Neural cell (in vitro differentiated cells): Measurements from ENCODE around the gene ZIK1. TPM values are rescaled to one million over a fixed set of nuclear protein-coding genes. Genes with fewer than 3 reads are reported as not detected.
A peak's percentile ranks its signal among the peaks of the same experiment; 100 is the strongest.

Experiments used
- H2AFZ ChIP-seq: fragments of 200-600, 300-800 bp; sonication (generic), shearing (Covaris generic); 2 replicates; pipeline ENCODE4 v1.6.0; 2014; ENCODE audit warnings: low read depth, mild to moderate bottlenecking, antibody characterized with exemption, low read length, moderate library complexity
- H3F3A ChIP-seq: fragments of 200-600 bp; shearing (Covaris generic); 2 replicates; pipeline ENCODE4 v1.6.1; 2016; ENCODE audit warnings: mild to moderate bottlenecking, moderate library complexity, mixed read lengths, antibody characterized with exemption, low read length; ENCODE audit not compliant: insufficient read depth, poor library complexity, severe bottlenecking
- H3K27ac ChIP-seq: fragments of 200-600, 300-800 bp; sonication (generic), shearing (Covaris generic); 2 replicates; pipeline ENCODE4 v1.5.1; 2014; ENCODE audit warnings: mild to moderate bottlenecking, low read length, moderate library complexity
- H3K27me3 ChIP-seq: fragments of 300-800, 200-600 bp; sonication (generic), shearing (Covaris generic); 2 replicates; pipeline ENCODE4 v1.6.0; 2014; ENCODE audit warnings: mild to moderate bottlenecking, low read depth, low read length, moderate library complexity; ENCODE audit not compliant: insufficient read depth
- H3K36me3 ChIP-seq: fragments of 300-800, 200-600 bp; sonication (generic), shearing (Covaris generic); 2 replicates; pipeline ENCODE4 v1.5.1; 2014; ENCODE audit warnings: mild to moderate bottlenecking, antibody characterized with exemption, low read length, moderate library complexity; ENCODE audit not compliant: insufficient read depth
- H3K4me2 ChIP-seq: fragments of 300-800, 200-600 bp; sonication (generic), shearing (Covaris generic); 2 replicates; pipeline ENCODE4 v1.6.0; 2014; ENCODE audit warnings: mild to moderate bottlenecking, low read length
- H3K4me3 ChIP-seq: fragments of 300-800, 200-600 bp; sonication (generic), shearing (Covaris generic); 2 replicates; pipeline ENCODE4 v1.5.1; 2014; ENCODE audit warnings: mild to moderate bottlenecking, low read length, moderate library complexity
- H3K79me2 ChIP-seq: fragments of 200-600 bp; shearing (Covaris generic); replicated peaks from 2 replicates; pipeline ENCODE4 v1.6.0; 2014; ENCODE audit warnings: mild to moderate bottlenecking, low read length, moderate library complexity; ENCODE audit not compliant: insufficient read depth
- H3K9ac ChIP-seq: fragments of 300-800, 200-600 bp; sonication (generic), shearing (Covaris generic); 2 replicates; pipeline ENCODE4 v1.6.1; 2016; ENCODE audit warnings: mild to moderate bottlenecking, low read length, mixed read lengths
- H3K9me2 ChIP-seq: fragments of 200-600 bp; shearing (Covaris generic); 2 replicates; pipeline ENCODE4 v1.6.1; 2016; ENCODE audit warnings: mild to moderate bottlenecking, low read length, mixed read lengths; ENCODE audit not compliant: insufficient read depth
- H3K9me3 ChIP-seq: fragments of 200-600, 300-800 bp; sonication (generic), shearing (Covaris generic); 2 replicates; pipeline ENCODE4 v1.6.1; 2016; ENCODE audit warnings: mild to moderate bottlenecking, mixed run types, low read length, moderate library complexity, mixed read lengths
- H4K20me1 ChIP-seq: fragments of 200-600 bp; shearing (Covaris generic); 2 replicates; pipeline ENCODE4 v1.6.1; 2016; ENCODE audit warnings: mild to moderate bottlenecking, mixed run types; ENCODE audit not compliant: insufficient read depth
- EP300 ChIP-seq: fragments of 450-650 bp; conservative IDR thresholded peaks from 2 replicates; pipeline ENCODE4 v1.6.1; 2014; ENCODE audit warnings: antibody characterized with exemption, mild to moderate bottlenecking, moderate library complexity; ENCODE audit not compliant: poor library complexity, severe bottlenecking
- EZH2 ChIP-seq: fragments of 200-600, 300-800 bp; shearing (Covaris generic), sonication (generic); IDR thresholded peaks from 2 replicates; pipeline ENCODE4 v1.6.1; 2014; ENCODE audit warnings: antibody characterized with exemption, low read length, borderline replicate concordance, mild to moderate bottlenecking; ENCODE audit not compliant: insufficient read depth, poor library complexity, severe bottlenecking
- MXI1 ChIP-seq: fragments of 450-650 bp; conservative IDR thresholded peaks from 2 replicates; pipeline ENCODE4 v1.6.1; 2014; ENCODE audit warnings: antibody characterized with exemption, mild to moderate bottlenecking; ENCODE audit not compliant: poor library complexity, severe bottlenecking
- POLR2AphosphoS5 ChIP-seq: IDR thresholded peaks from 2 replicates; pipeline ENCODE4 v1.6.1; 2012
- RAD21 ChIP-seq: fragments of 450-650 bp; conservative IDR thresholded peaks from 2 replicates; pipeline ENCODE4 v1.6.1; 2014; ENCODE audit warnings: antibody characterized with exemption, mild to moderate bottlenecking, moderate library complexity
- SMC3 ChIP-seq: fragments of 450-650 bp; conservative IDR thresholded peaks from 2 replicates; pipeline ENCODE4 v1.6.1; 2014; ENCODE audit warnings: antibody characterized with exemption, mild to moderate bottlenecking, moderate library complexity; ENCODE audit not compliant: poor library complexity
- TAF1 ChIP-seq: IDR thresholded peaks from 2 replicates; pipeline ENCODE4 v1.6.1; 2012; ENCODE audit warnings: low read depth
- polyA minus RNA-seq: library from RNA; depleted of rRNA, polyadenylated mRNA; stranded (reverse); fragments of >200 nt; gene quantifications from 2 replicates; pipeline ENCODE4 v1.2.3, GENCODE V29; 2014
- polyA plus RNA-seq: library from polyadenylated mRNA; depleted of rRNA; stranded (reverse); fragments of >200 nt; gene quantifications from 2 replicates; pipeline ENCODE4 v1.2.3, GENCODE V29; 2014
- TF ChIP-seq, protein P1 (sequence below): fragments of 450-650 bp; IDR thresholded peaks from 2 replicates; pipeline ENCODE4 v1.5.1; 2014; ENCODE audit warnings: antibody characterized with exemption, mild to moderate bottlenecking, moderate library complexity; ENCODE audit not compliant: poor library complexity, severe bottlenecking
- TF ChIP-seq, protein P2 (sequence below): IDR thresholded peaks from 2 replicates; pipeline ENCODE4 v1.6.1; 2012; ENCODE audit warnings: borderline replicate concordance

ZIK1 gene
- 19.4 and 25.2 TPM in 2 replicates for polyA plus RNA-seq
- 56.2 and 58.8 TPM in 2 replicates for polyA minus RNA-seq

DNA sequence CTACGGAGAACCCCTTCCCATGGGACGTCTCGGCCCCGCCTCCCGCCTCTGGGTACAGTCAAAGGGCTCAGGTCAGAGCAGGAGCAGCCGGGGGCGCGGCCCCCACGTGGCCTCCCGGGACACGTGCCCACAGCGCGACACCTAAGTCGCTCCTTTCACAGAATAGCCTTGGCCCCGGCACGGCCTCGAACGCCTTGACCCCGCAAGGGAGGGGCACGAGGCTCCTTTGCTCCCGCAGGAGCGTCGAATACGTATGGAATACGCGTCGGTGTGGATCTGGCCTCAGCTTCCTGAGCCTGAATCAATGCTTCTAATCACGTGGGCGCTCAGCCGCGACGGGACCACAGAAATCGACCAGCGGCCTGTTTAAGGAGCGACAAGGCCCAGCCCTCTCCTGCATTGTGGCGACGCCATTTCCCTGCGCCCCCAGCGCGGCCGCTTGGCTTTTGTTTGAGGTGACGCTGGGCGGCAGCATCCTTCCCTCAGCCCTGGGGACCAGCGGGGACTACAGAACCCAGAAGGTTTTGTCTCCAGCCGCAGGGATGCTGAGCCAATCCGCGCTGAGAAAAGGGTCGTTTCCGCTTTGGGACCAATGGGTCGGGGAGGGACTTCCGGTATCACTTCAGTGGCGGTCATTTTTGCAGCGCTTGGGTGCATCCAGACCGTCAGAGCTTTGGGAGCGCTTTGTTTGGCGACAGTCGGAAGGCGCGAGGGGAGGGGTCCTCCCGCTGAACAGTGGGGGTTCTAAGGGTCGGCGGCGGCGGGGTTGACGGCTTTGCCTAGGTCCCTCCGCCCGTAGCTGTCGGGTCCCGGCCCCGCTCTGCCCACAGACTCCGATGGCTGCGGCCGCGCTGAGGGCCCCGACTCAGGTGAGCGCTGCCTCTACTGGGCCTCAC is at the start of gene ZIK1:
Gene ZIK1 (plus strand): TSS at position 625 of the 896 bp plus-strand sequence. CDS start 212 bp downstream, at position 837.
- Histone ChIP-seq H3K9me2 (no peaks in the 10 kb centered on the region), H3K9ac (peak within 1 kb of the TSS; percentile 86), H3K4me3 (peak within 1 kb of the TSS; percentile 85), H3K27ac (peak within 1 kb of the TSS; percentile 87), H2AFZ (peak within 1 kb of the TSS; percentile 99), H3K79me2 (peaks cover 20% of the 10 kb centered on the region), H4K20me1 (no peaks in the 10 kb centered on the region), H3F3A (no peaks in the 10 kb centered on the region), H3K9me3 (peaks cover 21% of the 10 kb centered on the region), H3K4me2 (peak within 1 kb of the TSS; percentile 97), H3K27me3 (no peaks in the 10 kb centered on the region), H3K36me3 (peaks cover 11% of the 10 kb centered on the region)
- TF ChIP-seq, protein P1, sequence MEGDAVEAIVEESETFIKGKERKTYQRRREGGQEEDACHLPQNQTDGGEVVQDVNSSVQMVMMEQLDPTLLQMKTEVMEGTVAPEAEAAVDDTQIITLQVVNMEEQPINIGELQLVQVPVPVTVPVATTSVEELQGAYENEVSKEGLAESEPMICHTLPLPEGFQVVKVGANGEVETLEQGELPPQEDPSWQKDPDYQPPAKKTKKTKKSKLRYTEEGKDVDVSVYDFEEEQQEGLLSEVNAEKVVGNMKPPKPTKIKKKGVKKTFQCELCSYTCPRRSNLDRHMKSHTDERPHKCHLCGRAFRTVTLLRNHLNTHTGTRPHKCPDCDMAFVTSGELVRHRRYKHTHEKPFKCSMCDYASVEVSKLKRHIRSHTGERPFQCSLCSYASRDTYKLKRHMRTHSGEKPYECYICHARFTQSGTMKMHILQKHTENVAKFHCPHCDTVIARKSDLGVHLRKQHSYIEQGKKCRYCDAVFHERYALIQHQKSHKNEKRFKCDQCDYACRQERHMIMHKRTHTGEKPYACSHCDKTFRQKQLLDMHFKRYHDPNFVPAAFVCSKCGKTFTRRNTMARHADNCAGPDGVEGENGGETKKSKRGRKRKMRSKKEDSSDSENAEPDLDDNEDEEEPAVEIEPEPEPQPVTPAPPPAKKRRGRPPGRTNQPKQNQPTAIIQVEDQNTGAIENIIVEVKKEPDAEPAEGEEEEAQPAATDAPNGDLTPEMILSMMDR, result peak; percentile 66
- TF ChIP-seq POLR2AphosphoS5 (peak; percentile 92), RAD21 (peak; percentile 54), TAF1 (peak; percentile 77), EZH2 (no peak), EP300 (peak; percentile 32), MXI1 (peak; percentile 58), SMC3 (peak; percentile 56)
- TF ChIP-seq, protein P2, sequence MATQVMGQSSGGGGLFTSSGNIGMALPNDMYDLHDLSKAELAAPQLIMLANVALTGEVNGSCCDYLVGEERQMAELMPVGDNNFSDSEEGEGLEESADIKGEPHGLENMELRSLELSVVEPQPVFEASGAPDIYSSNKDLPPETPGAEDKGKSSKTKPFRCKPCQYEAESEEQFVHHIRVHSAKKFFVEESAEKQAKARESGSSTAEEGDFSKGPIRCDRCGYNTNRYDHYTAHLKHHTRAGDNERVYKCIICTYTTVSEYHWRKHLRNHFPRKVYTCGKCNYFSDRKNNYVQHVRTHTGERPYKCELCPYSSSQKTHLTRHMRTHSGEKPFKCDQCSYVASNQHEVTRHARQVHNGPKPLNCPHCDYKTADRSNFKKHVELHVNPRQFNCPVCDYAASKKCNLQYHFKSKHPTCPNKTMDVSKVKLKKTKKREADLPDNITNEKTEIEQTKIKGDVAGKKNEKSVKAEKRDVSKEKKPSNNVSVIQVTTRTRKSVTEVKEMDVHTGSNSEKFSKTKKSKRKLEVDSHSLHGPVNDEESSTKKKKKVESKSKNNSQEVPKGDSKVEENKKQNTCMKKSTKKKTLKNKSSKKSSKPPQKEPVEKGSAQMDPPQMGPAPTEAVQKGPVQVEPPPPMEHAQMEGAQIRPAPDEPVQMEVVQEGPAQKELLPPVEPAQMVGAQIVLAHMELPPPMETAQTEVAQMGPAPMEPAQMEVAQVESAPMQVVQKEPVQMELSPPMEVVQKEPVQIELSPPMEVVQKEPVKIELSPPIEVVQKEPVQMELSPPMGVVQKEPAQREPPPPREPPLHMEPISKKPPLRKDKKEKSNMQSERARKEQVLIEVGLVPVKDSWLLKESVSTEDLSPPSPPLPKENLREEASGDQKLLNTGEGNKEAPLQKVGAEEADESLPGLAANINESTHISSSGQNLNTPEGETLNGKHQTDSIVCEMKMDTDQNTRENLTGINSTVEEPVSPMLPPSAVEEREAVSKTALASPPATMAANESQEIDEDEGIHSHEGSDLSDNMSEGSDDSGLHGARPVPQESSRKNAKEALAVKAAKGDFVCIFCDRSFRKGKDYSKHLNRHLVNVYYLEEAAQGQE, result peak; percentile 60

DNA sequence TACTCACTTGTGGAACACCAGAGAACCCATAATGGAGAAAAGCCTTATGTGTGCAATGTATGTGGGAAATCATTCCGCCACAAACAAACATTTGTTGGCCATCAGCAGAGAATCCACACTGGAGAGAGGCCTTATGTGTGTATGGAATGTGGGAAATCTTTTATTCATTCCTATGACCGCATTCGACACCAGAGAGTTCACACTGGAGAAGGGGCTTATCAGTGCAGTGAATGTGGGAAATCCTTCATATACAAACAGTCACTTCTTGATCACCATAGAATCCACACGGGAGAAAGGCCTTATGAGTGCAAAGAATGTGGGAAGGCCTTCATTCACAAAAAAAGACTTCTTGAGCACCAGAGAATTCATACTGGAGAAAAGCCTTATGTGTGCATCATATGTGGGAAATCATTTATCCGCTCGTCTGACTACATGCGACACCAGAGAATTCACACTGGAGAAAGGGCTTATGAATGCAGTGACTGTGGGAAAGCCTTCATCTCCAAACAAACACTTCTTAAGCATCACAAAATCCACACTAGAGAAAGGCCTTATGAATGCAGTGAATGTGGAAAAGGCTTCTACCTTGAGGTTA is 45.9 kb upstream of the ZIK1 start:
- Histone ChIP-seq H3K27me3 (no peaks in the 10 kb centered on the region), H3K36me3 (peaks cover 56% of the 10 kb centered on the region), H3F3A (no peaks in the 10 kb centered on the region), H3K27ac (no peak overlapping the region), H3K4me2 (no peak overlapping the region), H3K9me2 (no peaks in the 10 kb centered on the region), H3K9me3 (peaks cover 40% of the 10 kb centered on the region), H3K79me2 (peaks cover 9% of the 10 kb centered on the region), H4K20me1 (no peaks in the 10 kb centered on the region), H3K9ac (no peak overlapping the region), H3K4me3 (no peak overlapping the region), H2AFZ (no peak overlapping the region)
- TF ChIP-seq RAD21, result no peak
- no peak for TF ChIP-seq EZH2
- no peak for TF ChIP-seq EP300
- no peak for TF ChIP-seq POLR2AphosphoS5
- no peak for TF ChIP-seq SMC3
- no peak for TF ChIP-seq MXI1
- TF ChIP-seq, protein P2, result no peak
- no peak for TF ChIP-seq TAF1
- TF ChIP-seq, protein P1, result no peak
